Measurements from ENCODE around the gene NDUFA6.
"Not testable (repeated sequence)": the region's sequence is repeated elsewhere in the genome, so short reads cannot be mapped to it uniquely, and the experiment has no call there.

- TF ChIP-seq CTCF (IDR thresholded peaks at IDR 0.05; ENCODE audit: low read depth, low read length, poor library complexity, severe bottlenecking); EZH2phosphoT487 (IDR thresholded peaks at IDR 0.05; ENCODE audit: borderline replicate concordance, low read length): not testable (repeated sequence)
These were observed 49.6 kb upstream of the NDUFA6 start for GRCh38 chr22:42140153-42140552.
